ENCODE results near the gene CSAD. TPM values are rescaled to one million over a fixed set of nuclear protein-coding genes. Genes with fewer than 3 reads are reported as not detected.
A peak's percentile ranks its signal among the peaks of the same experiment; 100 is the strongest.

The CSAD gene
- polyA plus RNA-seq, 1 of the 3 experiments (the other 2 are of a cell fraction): 32.2 TPM

DNA sequence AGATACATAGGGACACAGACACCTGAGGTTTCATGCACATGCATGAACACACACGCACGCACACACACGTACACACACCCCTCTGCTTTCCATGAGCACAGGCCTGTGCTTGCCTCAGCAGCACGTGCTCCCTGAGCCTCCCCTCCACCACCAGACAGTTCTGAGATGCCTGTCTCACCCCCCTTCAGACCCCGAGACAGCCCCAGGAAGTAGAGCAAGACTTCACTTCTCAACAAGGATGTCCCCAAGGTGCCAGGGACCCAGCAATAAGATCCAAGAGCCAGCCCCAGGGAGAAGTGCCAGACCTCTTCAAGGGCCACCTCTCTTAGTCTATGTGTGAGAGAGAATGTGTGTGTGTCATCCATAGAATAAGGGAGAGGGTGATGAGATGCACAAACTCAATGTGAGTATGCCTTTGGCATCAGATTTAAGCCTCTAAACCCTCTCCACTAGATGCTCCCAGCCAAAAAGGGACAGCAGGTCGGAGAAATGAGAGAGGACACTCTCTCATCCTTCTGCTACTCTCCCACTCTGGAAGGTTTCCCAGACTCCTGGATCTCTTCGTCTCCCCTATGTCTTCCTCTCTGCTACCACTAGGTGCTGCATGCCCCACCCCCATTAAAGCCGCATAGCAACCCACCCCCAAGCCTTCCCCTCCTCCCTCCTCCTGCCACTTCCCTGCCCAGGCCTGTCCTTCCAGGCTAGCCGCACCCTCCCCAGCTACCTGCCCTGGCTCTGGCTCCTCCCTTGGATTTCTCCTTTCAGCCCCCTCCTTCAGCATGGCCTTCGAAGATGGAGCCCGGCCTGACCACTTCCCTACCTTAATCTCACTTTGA lies 43.6 kb upstream of the CSAD start:
- H3K36me3 ChIP-seq (replicated peaks in 1 of 2; ENCODE audit: control insufficient read depth in 1 of 2, insufficient read depth in 2 of 2, low read length in 1 of 2): peaks cover 0 to 8% of the 10 kb centered on the region in 2 experiments
- H3K79me2 ChIP-seq (ENCODE audit: insufficient read depth): peaks cover 7% of the 10 kb centered on the region
- H3K4me2 ChIP-seq: peak overlapping the region; percentile 80
- H2AFZ ChIP-seq (ENCODE audit: low read depth): no peak overlapping the region
- no peaks in the 10 kb centered on the region for H4K20me1 ChIP-seq (ENCODE audit: insufficient read depth)
- peaks cover 42 to 52% of the 10 kb centered on the region in 2 experiments for H3K4me1 ChIP-seq (ENCODE audit: control insufficient read depth in 1 of 2, insufficient read depth in 2 of 2, low read depth in 1 of 2, low read length in 1 of 2)
- WGBS (ENCODE audit: low lambda C conversion rate): 70% methylated on average over 9 of the region's 11 CpGs
- H3K4me3 ChIP-seq (ENCODE audit: low read depth in 2 of 2, low read length in 1 of 2): no peak overlapping the region
- ChIA-PET POLR2A (no interaction called here), CTCF (interaction anchor here (0.8 to 2.2 kb wide), 5 partner anchors 11 to 63 kb away, joined by 3 to 15 read pairs (median 4); a partner anchor contains a TSS)
- H3K27ac ChIP-seq (ENCODE audit: low read depth in 2 of 2, low read length in 1 of 2): peak overlapping the region; percentile 99
- no peak for TF ChIP-seq FOSL2 (IDR thresholded peaks at IDR 0.05; ENCODE audit: borderline replicate concordance, low read depth)
- TF ChIP-seq FOXM1 (IDR thresholded peaks at IDR 0.05; ENCODE audit: low read depth): no peak
- TF ChIP-seq, protein P1, sequence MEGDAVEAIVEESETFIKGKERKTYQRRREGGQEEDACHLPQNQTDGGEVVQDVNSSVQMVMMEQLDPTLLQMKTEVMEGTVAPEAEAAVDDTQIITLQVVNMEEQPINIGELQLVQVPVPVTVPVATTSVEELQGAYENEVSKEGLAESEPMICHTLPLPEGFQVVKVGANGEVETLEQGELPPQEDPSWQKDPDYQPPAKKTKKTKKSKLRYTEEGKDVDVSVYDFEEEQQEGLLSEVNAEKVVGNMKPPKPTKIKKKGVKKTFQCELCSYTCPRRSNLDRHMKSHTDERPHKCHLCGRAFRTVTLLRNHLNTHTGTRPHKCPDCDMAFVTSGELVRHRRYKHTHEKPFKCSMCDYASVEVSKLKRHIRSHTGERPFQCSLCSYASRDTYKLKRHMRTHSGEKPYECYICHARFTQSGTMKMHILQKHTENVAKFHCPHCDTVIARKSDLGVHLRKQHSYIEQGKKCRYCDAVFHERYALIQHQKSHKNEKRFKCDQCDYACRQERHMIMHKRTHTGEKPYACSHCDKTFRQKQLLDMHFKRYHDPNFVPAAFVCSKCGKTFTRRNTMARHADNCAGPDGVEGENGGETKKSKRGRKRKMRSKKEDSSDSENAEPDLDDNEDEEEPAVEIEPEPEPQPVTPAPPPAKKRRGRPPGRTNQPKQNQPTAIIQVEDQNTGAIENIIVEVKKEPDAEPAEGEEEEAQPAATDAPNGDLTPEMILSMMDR (IDR thresholded peaks at IDR 0.05): peak; percentile 46
- peaks cover 34% of the 10 kb centered on the region for H3F3A ChIP-seq (replicated peaks; ENCODE audit: insufficient read depth)
- H3K9ac ChIP-seq: no peak overlapping the region; the same call in 1 of the 2 replicates
- H3K9me2 ChIP-seq: no peaks in the 10 kb centered on the region
- H3K27me3 ChIP-seq (ENCODE audit: insufficient read depth): no peaks in the 10 kb centered on the region
- peak; percentile 69 for DNase-seq
- H3K9me3 ChIP-seq: no peaks in the 10 kb centered on the region

DNA sequence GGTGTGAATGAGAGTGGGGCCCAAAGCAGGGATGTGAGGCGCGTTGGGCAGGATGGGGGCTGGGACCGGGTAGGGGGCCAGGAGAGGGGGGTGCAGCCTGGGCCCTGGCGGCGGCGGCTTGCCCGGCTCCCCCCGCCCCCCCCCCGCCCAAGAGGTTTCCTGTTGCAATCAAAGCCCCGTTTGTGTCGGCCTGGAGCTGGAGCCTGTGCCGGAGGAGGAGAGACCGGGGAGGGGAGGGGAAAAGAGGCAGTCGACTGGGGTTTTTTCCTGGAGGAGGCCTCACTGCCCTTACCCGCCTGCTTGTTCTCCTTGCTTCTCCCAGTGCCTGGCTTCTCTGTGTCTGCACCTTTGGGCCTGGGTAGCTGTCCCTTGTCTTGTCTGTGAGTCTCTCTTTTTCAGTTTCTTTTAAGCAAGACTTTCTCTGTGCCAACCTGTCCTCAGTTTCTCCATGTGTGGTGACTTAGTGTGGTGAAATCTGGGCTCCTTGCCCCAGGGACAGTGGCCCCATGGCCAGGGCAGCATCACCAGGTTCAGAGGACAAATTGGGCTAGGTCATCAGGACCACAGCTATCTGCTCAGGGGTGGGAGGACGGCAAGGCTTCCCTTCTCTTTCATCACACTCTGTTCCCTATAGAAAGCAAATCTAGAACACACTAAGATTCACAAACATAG lies 42.8 kb upstream of the CSAD start:
- Histone ChIP-seq H3K4me3 (ENCODE audit: low read depth in 2 of 2, low read length in 1 of 2) (no peak overlapping the region; a peak in 1 of 4 replicates), H3K36me3 (replicated peaks in 1 of 2; ENCODE audit: control insufficient read depth in 1 of 2, insufficient read depth in 2 of 2, low read length in 1 of 2) (peaks cover 0 to 8% of the 10 kb centered on the region in 2 experiments), H3K9me3 (no peaks in the 10 kb centered on the region), H3K79me2 (ENCODE audit: insufficient read depth) (peaks cover 14% of the 10 kb centered on the region), H3K27me3 (ENCODE audit: insufficient read depth) (no peaks in the 10 kb centered on the region), H3K9me2 (no peaks in the 10 kb centered on the region), H3K27ac (ENCODE audit: low read depth in 2 of 2, low read length in 1 of 2) (peak overlapping the region; percentile 99), H4K20me1 (ENCODE audit: insufficient read depth) (no peaks in the 10 kb centered on the region), H2AFZ (ENCODE audit: low read depth) (0 out of 2 replicates have a peak overlapping the region, but pooled peaks have one; percentile 4), H3K4me2 (peak overlapping the region; percentile 80), H3F3A (replicated peaks; ENCODE audit: insufficient read depth) (peaks cover 34% of the 10 kb centered on the region), H3K9ac (peak overlapping the region; percentile 51; the same call in 1 of the 2 replicates), H3K4me1 (ENCODE audit: control insufficient read depth in 1 of 2, insufficient read depth in 2 of 2, low read depth in 1 of 2, low read length in 1 of 2) (peaks cover 46 to 57% of the 10 kb centered on the region in 2 experiments)
- POLR2A ChIA-PET: interaction anchor here (0.6 kb wide), 1 partner anchor 19 kb away, joined by 3 read pairs; no protein-coding TSS in a partner anchor
- DNase-seq: peak; percentile 61
- WGBS (ENCODE audit: low lambda C conversion rate): 22% methylated on average over 13 of the region's 16 CpGs
- CTCF ChIA-PET: interaction anchor here (0.7 to 6.5 kb wide), 7 partner anchors 8 to 158 kb away, joined by 3 to 39 read pairs (median 4); partner anchors contain the start of gene RARG
- TF ChIP-seq RXRA (IDR thresholded peaks at IDR 0.05; ENCODE audit: borderline replicate concordance, low read depth) (no peak), FOXJ3 (CRISPR knock-in tag; IDR thresholded peaks at IDR 0.05) (no peak), SMC3 (IDR thresholded peaks at IDR 0.05; ENCODE audit: low read depth, low read length) (no peak), EZH2phosphoT487 (IDR thresholded peaks at IDR 0.05; ENCODE audit: borderline replicate concordance, low read depth) (no peak), TEAD4 (IDR thresholded peaks at IDR 0.05; ENCODE audit: borderline replicate concordance, insufficient read depth) (no peak), POLR2AphosphoS5 (IDR thresholded peaks at IDR 0.05; ENCODE audit: low read depth, low read length) (no peak; the same call in 1 of the 2 replicates), TCF12 (IDR thresholded peaks at IDR 0.05) (no peak), MEF2A (IDR thresholded peaks at IDR 0.05; ENCODE audit: borderline replicate concordance, low read depth) (no peak), FOXM1 (IDR thresholded peaks at IDR 0.05; ENCODE audit: low read depth) (no peak), GABPA (IDR thresholded peaks at IDR 0.05; ENCODE audit: low read depth) (no peak), JUND (IDR thresholded peaks at IDR 0.05) (no peak), SIN3A (IDR thresholded peaks at IDR 0.05; ENCODE audit: borderline replicate concordance, low read depth, low read length) (no peak), RCOR1 (IDR thresholded peaks at IDR 0.05; ENCODE audit: low read length) (no peak), FOSL2 (IDR thresholded peaks at IDR 0.05; ENCODE audit: borderline replicate concordance, low read depth) (no peak)
- TF ChIP-seq, protein P1 (IDR thresholded peaks at IDR 0.05): no peak
- TF ChIP-seq, protein P2, sequence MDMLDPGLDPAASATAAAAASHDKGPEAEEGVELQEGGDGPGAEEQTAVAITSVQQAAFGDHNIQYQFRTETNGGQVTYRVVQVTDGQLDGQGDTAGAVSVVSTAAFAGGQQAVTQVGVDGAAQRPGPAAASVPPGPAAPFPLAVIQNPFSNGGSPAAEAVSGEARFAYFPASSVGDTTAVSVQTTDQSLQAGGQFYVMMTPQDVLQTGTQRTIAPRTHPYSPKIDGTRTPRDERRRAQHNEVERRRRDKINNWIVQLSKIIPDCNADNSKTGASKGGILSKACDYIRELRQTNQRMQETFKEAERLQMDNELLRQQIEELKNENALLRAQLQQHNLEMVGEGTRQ (IDR thresholded peaks at IDR 0.05; ENCODE audit: borderline replicate concordance, low read depth, low read length): no peak
- TF ChIP-seq, protein P3, sequence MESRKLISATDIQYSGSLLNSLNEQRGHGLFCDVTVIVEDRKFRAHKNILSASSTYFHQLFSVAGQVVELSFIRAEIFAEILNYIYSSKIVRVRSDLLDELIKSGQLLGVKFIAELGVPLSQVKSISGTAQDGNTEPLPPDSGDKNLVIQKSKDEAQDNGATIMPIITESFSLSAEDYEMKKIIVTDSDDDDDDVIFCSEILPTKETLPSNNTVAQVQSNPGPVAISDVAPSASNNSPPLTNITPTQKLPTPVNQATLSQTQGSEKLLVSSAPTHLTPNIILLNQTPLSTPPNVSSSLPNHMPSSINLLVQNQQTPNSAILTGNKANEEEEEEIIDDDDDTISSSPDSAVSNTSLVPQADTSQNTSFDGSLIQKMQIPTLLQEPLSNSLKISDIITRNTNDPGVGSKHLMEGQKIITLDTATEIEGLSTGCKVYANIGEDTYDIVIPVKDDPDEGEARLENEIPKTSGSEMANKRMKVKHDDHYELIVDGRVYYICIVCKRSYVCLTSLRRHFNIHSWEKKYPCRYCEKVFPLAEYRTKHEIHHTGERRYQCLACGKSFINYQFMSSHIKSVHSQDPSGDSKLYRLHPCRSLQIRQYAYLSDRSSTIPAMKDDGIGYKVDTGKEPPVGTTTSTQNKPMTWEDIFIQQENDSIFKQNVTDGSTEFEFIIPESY (IDR thresholded peaks at IDR 0.05; ENCODE audit: borderline replicate concordance, low read depth): no peak
